IMR-90 (cell line): ENCODE results near the gene FOXP4. TPM values are rescaled to one million over a fixed set of nuclear protein-coding genes. Genes with fewer than 3 reads are reported as not detected.

Experiments
- ATAC-seq: fragments of 200-7000 bp; cut with Tn5 transposase; 2 replicates; pipeline ENCODE4 v1.9.1; 2020; ENCODE audit warnings: low read depth, mild to moderate bottlenecking, moderate library complexity
- BruUV-seq: library from RNA; stranded (reverse); fragments of 400-500 nt; replicated peaks from 2 replicates; lab custom pipeline; 2021; lab: Mats Ljungman, UMichigan
- CTCF ChIA-PET: fragments of 300-600 bp; formaldehyde crosslinking; extraction: SDS; loops from one replicate; lab custom pipeline; 2021; ENCODE audit warnings: antibody characterized with exemption; lab: Yijun Ruan, JAX
- POLR2A ChIA-PET: fragments of 300-600 bp; sonication (Branson Sonifier 250); formaldehyde crosslinking; loops from one replicate; lab custom pipeline; 2022; ENCODE audit warnings: antibody characterized with exemption; ENCODE audit not compliant: unreplicated experiment; lab: Charles Lee
- DNase-seq: peaks from one replicate; pipeline ENCODE4 v3.0.0; 2013
- H2AFZ ChIP-seq: replicated peaks from 2 replicates; pipeline ENCODE3; 2013; ENCODE audit warnings: low read length, mild to moderate bottlenecking; ENCODE audit not compliant: poor library complexity
- H2AK5ac ChIP-seq: 2 replicates; pipeline ENCODE4 v1.6.1; 2013; ENCODE audit warnings: low read depth, low read length, inconsistent platforms
- H2AK9ac ChIP-seq: replicated peaks from 2 replicates; pipeline ENCODE3; 2013; ENCODE audit warnings: mild to moderate bottlenecking, low read depth, low read length, moderate library complexity; ENCODE audit not compliant: poor library complexity
- H2BK120ac ChIP-seq: 2 replicates; pipeline ENCODE4 v1.6.1; 2013; ENCODE audit warnings: low read depth, low read length, inconsistent platforms
- H2BK15ac ChIP-seq: 3 replicates; pipeline ENCODE4 v1.6.1; 2013; ENCODE audit warnings: low read depth, low read length, inconsistent platforms
- H2BK20ac ChIP-seq: 2 replicates; pipeline ENCODE4 v1.6.1; 2013; ENCODE audit warnings: low read depth, mild to moderate bottlenecking, inconsistent platforms, low read length, moderate library complexity
- H2BK5ac ChIP-seq: 2 replicates; pipeline ENCODE4 v1.6.1; 2013; ENCODE audit warnings: mild to moderate bottlenecking, low read depth, low read length, inconsistent platforms; ENCODE audit not compliant: poor library complexity, severe bottlenecking
- H3K14ac ChIP-seq: replicated peaks from 2 replicates; pipeline ENCODE4 v1.6.1; 2013; ENCODE audit warnings: low read depth, low read length, inconsistent platforms
- H3K18ac ChIP-seq: 2 replicates; pipeline ENCODE4 v1.6.1; 2013; ENCODE audit warnings: low read depth, low read length, control low read depth
- H3K23ac ChIP-seq: 2 replicates; pipeline ENCODE4 v1.6.1; 2013; ENCODE audit warnings: low read depth, low read length, inconsistent platforms
- H3K27ac ChIP-seq: 2 replicates; pipeline ENCODE4 v1.5.1; 2013; ENCODE audit warnings: mild to moderate bottlenecking, control low read depth, low read length; ENCODE audit not compliant: insufficient read depth
- H3K27me3 ChIP-seq: 2 replicates; pipeline ENCODE4 v1.6.1; 2013; ENCODE audit warnings: low read length; ENCODE audit not compliant: control insufficient read depth, insufficient read depth
- H3K36me3 ChIP-seq: 2 replicates; pipeline ENCODE4 v1.6.1; 2013; ENCODE audit warnings: low read length, mixed read lengths; ENCODE audit not compliant: control insufficient read depth, insufficient read depth
- H3K4ac ChIP-seq: 2 replicates; pipeline ENCODE4 v1.6.1; 2013; ENCODE audit warnings: low read depth, low read length, inconsistent platforms
- H3K4me1 ChIP-seq: 2 replicates; pipeline ENCODE4 v1.6.1; 2013; ENCODE audit warnings: low read length, mixed read lengths; ENCODE audit not compliant: control insufficient read depth, insufficient read depth
- H3K4me2 ChIP-seq: 2 replicates; pipeline ENCODE4 v1.6.1; 2013; ENCODE audit warnings: low read depth, mild to moderate bottlenecking, control low read depth, low read length, moderate library complexity
- H3K4me3 ChIP-seq: 2 replicates; pipeline ENCODE4 v1.5.1; 2013; ENCODE audit warnings: low read depth, mild to moderate bottlenecking, control low read depth, low read length, moderate library complexity; ENCODE audit not compliant: insufficient read depth
- H3K56ac ChIP-seq: 2 replicates; pipeline ENCODE4 v1.6.1; 2013; ENCODE audit warnings: low read length, inconsistent platforms; ENCODE audit not compliant: insufficient read depth; ENCODE audit errors: extremely low read depth
- H3K79me1 ChIP-seq, 2 experiments: 2 replicates each; pipeline ENCODE4 v1.6.1; 2013; ENCODE audit warnings: low read length in 2 of 2, inconsistent platforms in 1 of 2, low read depth in 1 of 2
- H3K9ac ChIP-seq: 2 replicates; pipeline ENCODE4 v1.6.1; 2013; ENCODE audit warnings: low read depth, low read length, control low read depth
- H3K9me1 ChIP-seq: 2 replicates; pipeline ENCODE4 v1.6.1; 2013; ENCODE audit warnings: low read length, inconsistent platforms; ENCODE audit not compliant: insufficient read depth
- H3K9me3 ChIP-seq: 2 replicates; pipeline ENCODE4 v1.6.1; 2013; ENCODE audit warnings: low read length; ENCODE audit not compliant: control insufficient read depth, insufficient read depth
- H4K20me1 ChIP-seq: 2 replicates; pipeline ENCODE4 v1.6.1; 2013; ENCODE audit warnings: low read length, inconsistent platforms; ENCODE audit not compliant: insufficient read depth
- H4K5ac ChIP-seq: 2 replicates; pipeline ENCODE4 v1.6.1; 2013; ENCODE audit warnings: mild to moderate bottlenecking, low read depth, low read length, control low read depth
- H4K8ac ChIP-seq, 2 experiments: 2 replicates each; pipeline ENCODE4 v1.6.1; 2013; ENCODE audit warnings: low read depth in 2 of 2, low read length in 2 of 2, control low read depth in 1 of 2, inconsistent platforms in 1 of 2
- H4K91ac ChIP-seq: 2 replicates; pipeline ENCODE4 v1.6.1; 2013; ENCODE audit warnings: low read depth, low read length, inconsistent platforms; ENCODE audit not compliant: insufficient read depth
- BHLHE40 ChIP-seq: fragments of 150-350 bp; IDR thresholded peaks from 2 replicates; pipeline ENCODE4 v1.6.1; 2016; ENCODE audit warnings: mild to moderate bottlenecking, low read depth, low read length
- CEBPB ChIP-seq: IDR thresholded peaks from 2 replicates; pipeline ENCODE4 v1.6.1; 2012; ENCODE audit warnings: low read depth, low read length, improper control_type of control experiment
- CHD1 ChIP-seq: IDR thresholded peaks from 2 replicates; pipeline ENCODE4 v1.6.1; 2012; ENCODE audit warnings: low read depth, low read length, improper control_type of control experiment
- MAFK ChIP-seq: IDR thresholded peaks from 2 replicates; pipeline ENCODE4 v1.6.1; 2012; ENCODE audit warnings: low read depth, low read length, improper control_type of control experiment
- MAZ ChIP-seq: IDR thresholded peaks from 2 replicates; pipeline ENCODE4 v1.6.1; 2012; ENCODE audit warnings: low read depth, mild to moderate bottlenecking, low read length, improper control_type of control experiment, moderate library complexity, borderline replicate concordance
- MXI1 ChIP-seq: IDR thresholded peaks from 2 replicates; pipeline ENCODE4 v1.6.1; 2012; ENCODE audit warnings: low read depth, mild to moderate bottlenecking, low read length, moderate library complexity, borderline replicate concordance
- RFX5 ChIP-seq: IDR thresholded peaks from 2 replicates; pipeline ENCODE4 v1.8.0; 2012; ENCODE audit warnings: low read depth, mild to moderate bottlenecking, low read length, moderate library complexity
- WGBS, 2 experiments: methylation state at CpG; one replicate each; pipeline versions ENCODE4 v1.1.5 to v1.1.7; 2013; ENCODE audit warnings: missing lambda C conversion rate in 2 of 2; ENCODE audit not compliant: insufficient read length in 1 of 2; ENCODE audit errors: extremely low coverage in 2 of 2; 5-methylcytosine and 5-hydroxymethylcytosine counted together
- dilution Hi-C: fragments of 300-500 bp; cut with HindIII; formaldehyde crosslinking; loops from one replicate; pipeline ENCODE4 v1.14.3; 2018; ENCODE audit warnings: low sequenced_read_pairs; ENCODE audit not compliant: unreplicated experiment
- in situ Hi-C: fragments of 300-500 bp; cut with MboI; formaldehyde crosslinking; loops from 3 replicates; pipeline ENCODE4 v1.14.3; 2019; ENCODE audit warnings: low sequenced_read_pairs, inconsistent platforms, mixed read lengths
- intact Hi-C: fragments of 100-400 bp; cut with micrococcal nuclease; formaldehyde crosslinking; loops from 2 replicates; pipeline ENCODE4 v1.10.0; 2022
- polyA plus RNA-seq, 3 experiments: library from polyadenylated mRNA; depleted of rRNA; stranded (reverse); fragments of >200 nt; gene quantifications; 2 replicates each; pipeline ENCODE4 v1.2.3, GENCODE V29; 2012; ENCODE audit warnings: low replicate concordance in 1 of 3
- total RNA-seq: library from RNA; depleted of rRNA; stranded (reverse); fragments of >200 nt; gene quantifications from 2 replicates; pipeline ENCODE4 v1.2.3, GENCODE V29; 2012
- TF ChIP-seq, protein P1 (sequence below): fragments of 150-350 bp; IDR thresholded peaks from 2 replicates; pipeline ENCODE4 v1.6.1; 2017; ENCODE audit warnings: mild to moderate bottlenecking, antibody characterized with exemption, low read length, low read depth
- TF ChIP-seq, protein P2 (sequence below): conservative IDR thresholded peaks from 2 replicates; pipeline ENCODE4 v1.5.1; 2012; ENCODE audit warnings: mild to moderate bottlenecking, low read depth, low read length, improper control_type of control experiment

The FOXP4 gene
- total and polyA plus RNA-seq, 2 of the 4 experiments (the other 2 are of a cell fraction) = 0.72 to 9.5 TPM

DNA sequence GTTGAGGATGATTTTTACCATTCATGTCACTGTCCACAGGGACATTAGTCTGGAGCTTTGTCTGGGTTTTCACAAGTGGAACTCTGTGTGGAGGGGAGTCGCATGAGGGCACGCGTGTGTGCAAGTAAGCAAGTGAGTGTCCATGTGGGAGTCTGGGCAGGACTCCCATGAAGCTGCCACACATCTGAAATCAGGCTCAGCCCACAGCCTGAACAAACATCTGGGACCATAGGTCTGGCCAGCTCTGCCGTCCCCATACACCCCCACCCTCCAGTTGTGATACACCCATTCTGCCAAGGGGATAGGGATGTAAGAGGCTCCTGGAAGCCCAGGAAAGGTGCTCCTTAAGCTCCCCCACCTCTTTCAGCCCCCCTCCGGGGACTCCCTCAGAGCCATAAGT lies 17.1 kb upstream of the FOXP4 start:
- ChIA-PET CTCF (no interaction called here), POLR2A (no interaction called here)
- ATAC-seq (no peak), DNase-seq (no peak)
- in situ Hi-C loops (no loop called here), intact Hi-C loops (no loop called here), dilution Hi-C loops (no loop called here)
- H2BK5ac ChIP-seq = no peak overlapping the region
- H3K56ac ChIP-seq = no peak overlapping the region
- no peak for TF ChIP-seq CHD1
- TF ChIP-seq, protein P1, sequence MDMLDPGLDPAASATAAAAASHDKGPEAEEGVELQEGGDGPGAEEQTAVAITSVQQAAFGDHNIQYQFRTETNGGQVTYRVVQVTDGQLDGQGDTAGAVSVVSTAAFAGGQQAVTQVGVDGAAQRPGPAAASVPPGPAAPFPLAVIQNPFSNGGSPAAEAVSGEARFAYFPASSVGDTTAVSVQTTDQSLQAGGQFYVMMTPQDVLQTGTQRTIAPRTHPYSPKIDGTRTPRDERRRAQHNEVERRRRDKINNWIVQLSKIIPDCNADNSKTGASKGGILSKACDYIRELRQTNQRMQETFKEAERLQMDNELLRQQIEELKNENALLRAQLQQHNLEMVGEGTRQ = no peak
- no peak for TF ChIP-seq MXI1
- TF ChIP-seq MAZ = no peak
- TF ChIP-seq, protein P2, sequence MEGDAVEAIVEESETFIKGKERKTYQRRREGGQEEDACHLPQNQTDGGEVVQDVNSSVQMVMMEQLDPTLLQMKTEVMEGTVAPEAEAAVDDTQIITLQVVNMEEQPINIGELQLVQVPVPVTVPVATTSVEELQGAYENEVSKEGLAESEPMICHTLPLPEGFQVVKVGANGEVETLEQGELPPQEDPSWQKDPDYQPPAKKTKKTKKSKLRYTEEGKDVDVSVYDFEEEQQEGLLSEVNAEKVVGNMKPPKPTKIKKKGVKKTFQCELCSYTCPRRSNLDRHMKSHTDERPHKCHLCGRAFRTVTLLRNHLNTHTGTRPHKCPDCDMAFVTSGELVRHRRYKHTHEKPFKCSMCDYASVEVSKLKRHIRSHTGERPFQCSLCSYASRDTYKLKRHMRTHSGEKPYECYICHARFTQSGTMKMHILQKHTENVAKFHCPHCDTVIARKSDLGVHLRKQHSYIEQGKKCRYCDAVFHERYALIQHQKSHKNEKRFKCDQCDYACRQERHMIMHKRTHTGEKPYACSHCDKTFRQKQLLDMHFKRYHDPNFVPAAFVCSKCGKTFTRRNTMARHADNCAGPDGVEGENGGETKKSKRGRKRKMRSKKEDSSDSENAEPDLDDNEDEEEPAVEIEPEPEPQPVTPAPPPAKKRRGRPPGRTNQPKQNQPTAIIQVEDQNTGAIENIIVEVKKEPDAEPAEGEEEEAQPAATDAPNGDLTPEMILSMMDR = no peak
- TF ChIP-seq MAFK = no peak
- no peak for TF ChIP-seq CEBPB
- no peak for TF ChIP-seq BHLHE40
- no peak for TF ChIP-seq RFX5
- no CpG with 5 or more reads among the region's 5 CpGs for WGBS, 2 experiments
- no peak overlapping the region for H4K91ac ChIP-seq
- H3K9me3 ChIP-seq = no peaks in the 10 kb centered on the region
- H3K27ac ChIP-seq = no peak overlapping the region
- H3K23ac ChIP-seq = no peak overlapping the region
- H3K14ac ChIP-seq = no peak overlapping the region
- no peak overlapping the region for H4K5ac ChIP-seq
- H4K8ac ChIP-seq = no peak overlapping the region
- H2BK120ac ChIP-seq = no peak overlapping the region
- H2BK15ac ChIP-seq = no peak overlapping the region
- H3K36me3 ChIP-seq = no peaks in the 10 kb centered on the region
- no peaks in the 10 kb centered on the region for H3K79me1 ChIP-seq
- no peak overlapping the region for H3K4me3 ChIP-seq
- H4K20me1 ChIP-seq = no peaks in the 10 kb centered on the region; the same call in 1 of the 2 replicates
- no peak overlapping the region for H3K4me2 ChIP-seq
- H2AK9ac ChIP-seq = no peak overlapping the region
- H3K9me1 ChIP-seq = no peaks in the 10 kb centered on the region
- H3K18ac ChIP-seq = no peak overlapping the region
- no TSS peak for BruUV-seq
- no peak overlapping the region for H2AFZ ChIP-seq
- no peak overlapping the region for H3K9ac ChIP-seq
- no peak overlapping the region for H3K4ac ChIP-seq
- peaks cover 6% of the 10 kb centered on the region; the same call in 1 of the 2 replicates for H3K4me1 ChIP-seq
- H3K27me3 ChIP-seq = peaks cover 61% of the 10 kb centered on the region
- H2BK20ac ChIP-seq = no peak overlapping the region
- no peak overlapping the region for H2AK5ac ChIP-seq
